ENCODE data around the gene HVCN1. TPM values are rescaled to one million over a fixed set of nuclear protein-coding genes. Genes with fewer than 3 reads are reported as not detected.

Gene HVCN1
- total RNA-seq, 4 donors from 2014 or later: 4.6 to 8.1 (median 5.8) TPM

DNA sequence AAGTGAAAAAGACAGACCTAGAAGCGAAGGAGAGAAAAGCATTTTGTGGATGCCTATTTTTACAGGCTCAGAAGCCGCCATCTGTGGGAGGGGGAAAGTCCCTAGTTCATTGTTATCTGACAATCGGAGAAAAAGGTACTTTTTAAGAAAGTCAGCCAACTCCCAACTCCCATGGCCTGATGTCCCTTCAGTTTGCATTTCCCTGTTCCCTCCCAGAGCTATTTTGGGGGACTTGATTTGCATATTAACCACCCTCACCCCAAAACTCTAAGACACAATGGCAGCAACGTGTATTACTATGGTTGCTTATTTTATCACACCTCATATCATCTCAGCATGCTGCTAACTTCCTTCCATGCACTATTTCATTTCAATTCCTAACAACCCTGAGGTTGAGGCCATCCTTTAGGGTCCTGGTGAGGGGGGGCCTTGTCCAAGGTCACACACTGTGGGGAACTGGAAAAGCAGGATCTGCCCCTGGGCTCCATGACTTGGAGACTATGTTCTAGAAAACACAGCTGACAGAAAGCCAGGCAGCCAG lies 18.7 kb downstream of the HVCN1 start:
- in situ Hi-C loops (cut with MboI; ENCODE audit: low sequenced_read_pairs in 4 of 4): no loop called here
- intact Hi-C loops (cut with DNase I; ENCODE audit: low total_unique reads): no loop called here
- no peak overlapping the region for H3K27ac ChIP-seq

DNA sequence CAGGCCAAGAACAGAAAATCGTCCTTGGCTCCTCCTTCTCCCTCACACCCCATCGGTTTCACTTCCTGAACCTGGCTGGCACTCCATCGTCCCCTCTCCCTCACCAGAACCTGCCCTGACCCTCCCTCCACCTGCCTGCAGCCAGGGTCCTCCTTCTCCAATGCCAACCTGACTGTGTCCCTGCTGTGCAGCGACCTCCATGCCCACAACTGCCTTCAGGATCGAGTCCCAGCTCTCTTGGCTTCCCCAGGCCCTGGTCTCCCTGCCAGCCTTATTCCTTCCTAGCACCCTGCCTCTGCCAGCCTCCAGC lies 19.8 kb downstream of the HVCN1 start:
- in situ Hi-C loops (cut with MboI; ENCODE audit: low sequenced_read_pairs in 4 of 4): no loop called here
- Histone ChIP-seq H3K27me3 (no peaks in the 10 kb centered on the region), H3K9me3 (no peaks in the 10 kb centered on the region), H3K27ac (no peak overlapping the region), H3K36me3 (no peaks in the 10 kb centered on the region), H3K4me3 (no peak overlapping the region), H3K4me1 (no peaks in the 10 kb centered on the region)
- DNase-seq (no peak), ATAC-seq (no peak)
- intact Hi-C loops (cut with DNase I; ENCODE audit: low total_unique reads): no loop called here
- no peak for TF ChIP-seq POLR2A (IDR thresholded peaks at IDR 0.05)
- TF ChIP-seq, protein P1, sequence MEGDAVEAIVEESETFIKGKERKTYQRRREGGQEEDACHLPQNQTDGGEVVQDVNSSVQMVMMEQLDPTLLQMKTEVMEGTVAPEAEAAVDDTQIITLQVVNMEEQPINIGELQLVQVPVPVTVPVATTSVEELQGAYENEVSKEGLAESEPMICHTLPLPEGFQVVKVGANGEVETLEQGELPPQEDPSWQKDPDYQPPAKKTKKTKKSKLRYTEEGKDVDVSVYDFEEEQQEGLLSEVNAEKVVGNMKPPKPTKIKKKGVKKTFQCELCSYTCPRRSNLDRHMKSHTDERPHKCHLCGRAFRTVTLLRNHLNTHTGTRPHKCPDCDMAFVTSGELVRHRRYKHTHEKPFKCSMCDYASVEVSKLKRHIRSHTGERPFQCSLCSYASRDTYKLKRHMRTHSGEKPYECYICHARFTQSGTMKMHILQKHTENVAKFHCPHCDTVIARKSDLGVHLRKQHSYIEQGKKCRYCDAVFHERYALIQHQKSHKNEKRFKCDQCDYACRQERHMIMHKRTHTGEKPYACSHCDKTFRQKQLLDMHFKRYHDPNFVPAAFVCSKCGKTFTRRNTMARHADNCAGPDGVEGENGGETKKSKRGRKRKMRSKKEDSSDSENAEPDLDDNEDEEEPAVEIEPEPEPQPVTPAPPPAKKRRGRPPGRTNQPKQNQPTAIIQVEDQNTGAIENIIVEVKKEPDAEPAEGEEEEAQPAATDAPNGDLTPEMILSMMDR (IDR thresholded peaks at IDR 0.05 in 4 of 5, conservative IDR thresholded peaks at IDR 0.05 in 1 of 5): no peak

More for the DNA sequence above, 18.7 kb downstream of the HVCN1 start:
- Histone ChIP-seq H3K9me3 (no peaks in the 10 kb centered on the region), H3K4me1 (no peaks in the 10 kb centered on the region), H3K27me3 (no peaks in the 10 kb centered on the region), H3K4me3 (no peak overlapping the region), H3K36me3 (no peaks in the 10 kb centered on the region)
- no peak for ATAC-seq
- TF ChIP-seq, protein P1 (IDR thresholded peaks at IDR 0.05 in 4 of 5, conservative IDR thresholded peaks at IDR 0.05 in 1 of 5): no peak
- TF ChIP-seq POLR2A (IDR thresholded peaks at IDR 0.05): no peak
- no peak for DNase-seq

DNA sequence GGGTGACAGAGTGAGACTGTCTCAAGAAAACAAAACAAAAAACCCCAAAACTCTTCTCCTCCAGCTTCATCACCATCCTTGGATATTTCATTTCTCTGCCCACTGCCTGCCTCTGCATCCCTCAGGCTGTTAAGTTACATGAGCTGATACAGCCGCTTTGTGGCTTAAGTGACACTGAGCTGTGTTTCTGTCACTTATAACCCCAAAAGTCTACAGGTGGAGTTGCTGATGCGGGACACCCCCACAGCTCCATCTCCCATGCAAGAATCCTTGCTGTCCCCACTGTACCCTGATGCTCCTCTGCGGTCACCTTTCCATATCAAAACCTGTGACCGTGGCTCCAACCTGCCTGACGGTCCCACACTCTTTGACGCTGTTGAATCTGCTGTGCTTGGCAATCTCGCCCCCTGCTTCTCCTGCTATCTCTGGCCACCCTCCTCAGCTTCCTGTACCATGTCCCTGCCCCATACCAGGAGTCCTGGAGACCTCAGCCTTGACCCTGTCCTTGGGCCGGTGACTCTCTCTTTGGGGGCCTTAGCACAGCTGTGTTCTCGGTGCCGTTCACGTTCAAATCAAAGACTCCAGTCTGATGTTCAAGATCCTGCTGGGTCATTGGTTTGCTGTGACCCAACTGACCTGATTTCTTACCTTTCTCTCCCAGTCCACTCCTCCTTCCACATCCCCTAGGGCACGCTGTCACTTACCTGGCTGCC lies 20.3 kb downstream of the HVCN1 start:
- H3K9me3 ChIP-seq: no peaks in the 10 kb centered on the region
- no peak overlapping the region for H3K4me3 ChIP-seq
- H3K27ac ChIP-seq: no peak overlapping the region
- H3K36me3 ChIP-seq: no peaks in the 10 kb centered on the region
- intact Hi-C loops (cut with DNase I; ENCODE audit: low total_unique reads): no loop called here
- TF ChIP-seq POLR2A (IDR thresholded peaks at IDR 0.05): no peak
- TF ChIP-seq, protein P1 (IDR thresholded peaks at IDR 0.05 in 4 of 5, conservative IDR thresholded peaks at IDR 0.05 in 1 of 5): no peak
- no peaks in the 10 kb centered on the region for H3K4me1 ChIP-seq
- no peak for DNase-seq
- H3K27me3 ChIP-seq: no peaks in the 10 kb centered on the region
- in situ Hi-C loops (cut with MboI; ENCODE audit: low sequenced_read_pairs in 4 of 4): no loop called here
- ATAC-seq: no peak

DNA sequence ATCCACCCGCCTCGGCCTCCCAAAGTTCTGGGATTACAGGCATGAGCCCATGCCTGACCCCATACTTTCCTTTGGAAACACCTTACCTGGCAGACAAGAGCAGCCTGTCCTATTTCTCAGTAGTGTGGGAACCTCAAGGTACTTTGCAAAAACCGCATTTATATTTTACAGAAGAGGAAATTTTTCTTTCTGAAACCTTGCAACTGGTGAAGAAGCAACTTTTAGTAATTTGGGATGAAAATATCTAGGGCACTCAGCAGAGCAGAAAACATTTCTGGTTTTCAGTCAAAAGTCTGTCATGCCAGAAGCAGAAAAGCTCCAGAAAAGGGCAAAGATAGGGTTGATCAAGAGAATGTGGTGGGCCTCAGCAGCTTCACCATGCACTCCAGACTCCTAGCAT lies 21.2 kb downstream of the HVCN1 start:
- TF ChIP-seq, protein P1 (IDR thresholded peaks at IDR 0.05 in 4 of 5, conservative IDR thresholded peaks at IDR 0.05 in 1 of 5): no peak
- no peak for TF ChIP-seq POLR2A (IDR thresholded peaks at IDR 0.05)
- no peak overlapping the region for H3K27ac ChIP-seq

More for the DNA sequence above, 21.2 kb downstream of the HVCN1 start:
- no peaks in the 10 kb centered on the region for H3K36me3 ChIP-seq
- H3K27me3 ChIP-seq: no peaks in the 10 kb centered on the region
- no peaks in the 10 kb centered on the region for H3K4me1 ChIP-seq
- intact Hi-C loops (cut with DNase I; ENCODE audit: low total_unique reads) (no loop called here), in situ Hi-C loops (cut with MboI; ENCODE audit: low sequenced_read_pairs in 4 of 4) (no loop called here)
- no peak for DNase-seq
- no peak for ATAC-seq
- H3K9me3 ChIP-seq: no peaks in the 10 kb centered on the region
- no peak overlapping the region for H3K4me3 ChIP-seq
